GM21786 (cell line): Measurements from ENCODE around the gene NINL.
"Not testable (repeated sequence)": the region's sequence is repeated elsewhere in the genome, so short reads cannot be mapped to it uniquely, and the experiment has no call there.

Experiments used
- ATAC-seq: cut with Tn5 transposase; IDR thresholded peaks from one replicate; pipeline ENCODE4 v1.9.1; 2021; ENCODE audit not compliant: unreplicated experiment

NINL gene

GRCh38 chr20:25584905-25585704, at the start of gene NINL:
TSS of gene NINL (minus strand) at chr20:25585531. CDS start at chr20:25526587, 58,944 bp downstream.
- ATAC-seq: peak; percentile 63

- no peak for ATAC-seq
These were observed 47.8 kb upstream of the NINL start for GRCh38 chr20:25632940-25633790.

GRCh38 chr20:25630615-25631014, 45.3 kb upstream of the NINL start:
- not testable (repeated sequence) for ATAC-seq

- no peak for ATAC-seq
These were observed 44.6 kb upstream of the NINL start for GRCh38 chr20:25629816-25630499.

GRCh38 chr20:25626779-25627178, 41.4 kb upstream of the NINL start:
- no peak for ATAC-seq

- no peak for ATAC-seq
These were observed 39.2 kb upstream of the NINL start for GRCh38 chr20:25624500-25624939.

GRCh38 chr20:25623736-25624499, 38.6 kb upstream of the NINL start, which contains the start of gene NANP:
TSS of gene NANP (minus strand) at chr20:25624014. CDS start at chr20:25623948, 66 bp downstream.
- peak; percentile 80 for ATAC-seq

- peak; percentile 12 for ATAC-seq
These were observed 37.9 kb upstream of the NINL start for GRCh38 chr20:25623225-25623735.

- no peak for ATAC-seq
These were observed 37.3 kb upstream of the NINL start for GRCh38 chr20:25622450-25623224.

GRCh38 chr20:25622049-25622448, 36.7 kb upstream of the NINL start:
- no peak for ATAC-seq

GRCh38 chr20:25619514-25619913, 34.2 kb upstream of the NINL start:
- no peak for ATAC-seq

- no peak for ATAC-seq
These were observed 23.4 kb upstream of the NINL start for GRCh38 chr20:25608774-25609173.

GRCh38 chr20:25606094-25606695, 20.9 kb upstream of the NINL start:
- ATAC-seq: no peak

- no peak for ATAC-seq
These were observed 19.8 kb upstream of the NINL start for GRCh38 chr20:25605148-25605547.

- ATAC-seq: no peak
These were observed 19.3 kb upstream of the NINL start for GRCh38 chr20:25604611-25605010.

GRCh38 chr20:25602914-25603309, 17.6 kb upstream of the NINL start:
- not testable (repeated sequence) for ATAC-seq

GRCh38 chr20:25602191-25602913, 17.0 kb upstream of the NINL start:
- ATAC-seq: not testable (repeated sequence)

GRCh38 chr20:25601659-25602058, 16.3 kb upstream of the NINL start:
- no peak for ATAC-seq
